GM23338 (cell line): ENCODE data around the gene GLRA1. TPM values are rescaled to one million over a fixed set of nuclear protein-coding genes. Genes with fewer than 3 reads are reported as not detected.

ENCODE experiments used
- ATAC-seq: fragments of 200-7000 bp; cut with Tn5 transposase; 3 replicates; pipeline ENCODE4 v1.9.1; 2020
- DNase-seq: peaks from one replicate; pipeline ENCODE4 v3.0.0-alpha.2; 2015; ENCODE audit warnings: low spot score
- H2AFZ ChIP-seq: fragments of 200-600 bp; sonication (generic); 2 replicates; pipeline ENCODE4 v1.8.0; 2016; ENCODE audit warnings: antibody characterized with exemption, mild to moderate bottlenecking, moderate library complexity
- H3F3A ChIP-seq: fragments of 200-600 bp; sonication (generic); replicated peaks from 2 replicates; pipeline ENCODE4 v1.8.0; 2017; ENCODE audit warnings: antibody characterized with exemption, mixed run types, low read depth
- H3K27ac ChIP-seq: fragments of 200-600 bp; sonication (generic); 2 replicates; pipeline ENCODE4 v1.6.1; 2016; ENCODE audit warnings: low read depth
- H3K27me3 ChIP-seq: fragments of 200-600 bp; sonication (generic); 2 replicates; pipeline ENCODE4 v1.8.0; 2016; ENCODE audit warnings: mild to moderate bottlenecking, mixed run types, moderate library complexity; ENCODE audit not compliant: insufficient read depth
- H3K36me3 ChIP-seq: fragments of 200-600 bp; sonication (generic); 2 replicates; pipeline ENCODE4 v1.8.0; 2016; ENCODE audit warnings: mild to moderate bottlenecking; ENCODE audit not compliant: insufficient read depth
- H3K4me1 ChIP-seq: fragments of 200-600 bp; sonication (generic); 2 replicates; pipeline ENCODE4 v1.8.0; 2016; ENCODE audit warnings: mild to moderate bottlenecking, moderate library complexity; ENCODE audit not compliant: insufficient read depth
- H3K4me2 ChIP-seq: fragments of 200-600 bp; sonication (generic); 2 replicates; pipeline ENCODE4 v1.7.1; 2017; ENCODE audit warnings: mixed run types
- H3K4me3 ChIP-seq: fragments of 200-600 bp; sonication (generic); 2 replicates; pipeline ENCODE4 v1.6.1; 2016; ENCODE audit warnings: mixed run types
- H3K79me2 ChIP-seq: fragments of 200-600 bp; sonication (generic); replicated peaks from 2 replicates; pipeline ENCODE4 v1.8.0; 2017; ENCODE audit warnings: mild to moderate bottlenecking; ENCODE audit not compliant: insufficient read depth
- H3K9me2 ChIP-seq: fragments of 200-600 bp; sonication (generic); 2 replicates; pipeline ENCODE4 v1.8.0; 2017; ENCODE audit not compliant: insufficient read depth
- H4K20me1 ChIP-seq: fragments of 200-600 bp; sonication (generic); replicated peaks from 2 replicates; pipeline ENCODE4 v1.8.0; 2017; ENCODE audit warnings: mild to moderate bottlenecking; ENCODE audit not compliant: insufficient read depth
- H3K27ac Mint-ChIP-seq: 2 replicates; pipeline ENCODE4 v1.8.0; 2020; ENCODE audit warnings: inconsistent platforms, mild to moderate bottlenecking, moderate library complexity, mixed read lengths
- H3K27me3 Mint-ChIP-seq: 3 replicates; pipeline ENCODE4 v1.8.0; 2022; ENCODE audit warnings: low read depth, mild to moderate bottlenecking, moderate library complexity, mixed read lengths, inconsistent platforms; ENCODE audit not compliant: insufficient read depth, poor library complexity
- H3K36me3 Mint-ChIP-seq: 3 replicates; pipeline ENCODE4 v1.8.0; 2021; ENCODE audit warnings: low read depth, mild to moderate bottlenecking, inconsistent platforms, moderate library complexity, mixed read lengths
- H3K4me1 Mint-ChIP-seq: 3 replicates; pipeline ENCODE4 v1.8.0; 2020; ENCODE audit warnings: mild to moderate bottlenecking, inconsistent platforms, mixed read lengths
- H3K4me3 Mint-ChIP-seq: 3 replicates; pipeline ENCODE4 v1.8.0; 2021; ENCODE audit warnings: moderate library complexity, mild to moderate bottlenecking, inconsistent platforms, mixed read lengths
- H3K9me3 Mint-ChIP-seq: 3 replicates; pipeline ENCODE4 v1.8.0; 2020; ENCODE audit warnings: moderate library complexity, mild to moderate bottlenecking, inconsistent platforms, mixed read lengths
- CREB1 ChIP-seq: fragments of 250-450 bp; sonication (Bioruptor Pico); IDR thresholded peaks from 2 replicates; pipeline ENCODE4 v1.5.0; 2020; ENCODE audit warnings: low read depth, mild to moderate bottlenecking, moderate library complexity
- CTCF ChIP-seq, 2 experiments: fragments of 200-600 bp in 1 of 2; sonication (generic) in 1 of 2; conservative IDR thresholded peaks; 2 replicates each; pipeline versions ENCODE4 v1.5.1 to v1.6.1; 2016 to 2017; ENCODE audit warnings: antibody characterized with exemption in 2 of 2, low read depth in 2 of 2, mild to moderate bottlenecking in 2 of 2, moderate library complexity in 1 of 2
- EZH2 ChIP-seq: fragments of 200-600 bp; sonication (generic); IDR thresholded peaks from one replicate; pipeline ENCODE4 v1.8.0; 2017; ENCODE audit warnings: antibody characterized with exemption, mild to moderate bottlenecking, low read depth; ENCODE audit not compliant: unreplicated experiment
- EZH2phosphoT487 ChIP-seq: fragments of 200-600 bp; sonication (generic); IDR thresholded peaks from one replicate; pipeline ENCODE4 v1.8.1; 2018; ENCODE audit warnings: antibody characterized with exemption; ENCODE audit not compliant: unreplicated experiment
- JUNB ChIP-seq: IDR thresholded peaks from one replicate; pipeline ENCODE4 v1.6.1; 2016; ENCODE audit warnings: antibody characterized with exemption; ENCODE audit not compliant: unreplicated experiment
- NANOG ChIP-seq: IDR thresholded peaks from 2 replicates; pipeline ENCODE4 v1.6.1; 2016; ENCODE audit warnings: antibody characterized with exemption, borderline replicate concordance
- STAT1 ChIP-seq: IDR thresholded peaks from one replicate; pipeline ENCODE4 v1.6.1; 2016; ENCODE audit warnings: antibody characterized with exemption; ENCODE audit not compliant: unreplicated experiment
- ZNF114 ChIP-seq: fragments of 250-450 bp; sonication (Bioruptor Pico); IDR thresholded peaks from 2 replicates; pipeline ENCODE4 v1.5.0; 2020; ENCODE audit warnings: mild to moderate bottlenecking, moderate library complexity
- ZNF331 ChIP-seq: fragments of 250-450 bp; sonication (Bioruptor Pico); IDR thresholded peaks from 2 replicates; pipeline ENCODE4 v1.5.0; 2020; ENCODE audit warnings: low read depth, mild to moderate bottlenecking, moderate library complexity
- polyA plus RNA-seq: library from polyadenylated mRNA; unstranded; fragments of >200 nt; fragmentation: Nextera tagmentation; extraction: Ambion mirVana; gene quantifications from 2 replicates; pipeline ENCODE4 v1.2.1, GENCODE V29; 2016
- total RNA-seq: library from RNA; depleted of rRNA; stranded (reverse); fragments of >200 nt; shearing (Covaris generic); gene quantifications from 2 replicates; pipeline ENCODE4 v1.2.3, GENCODE V29; 2014
- TF ChIP-seq, protein P1 (sequence below): IDR thresholded peaks from 2 replicates; pipeline ENCODE4 v1.6.1; 2016; ENCODE audit warnings: antibody characterized with exemption
- TF ChIP-seq, protein P2 (sequence below): IDR thresholded peaks from one replicate; pipeline ENCODE4 v1.6.1; 2018; ENCODE audit warnings: antibody characterized with exemption; ENCODE audit not compliant: unreplicated experiment

The GLRA1 gene
- total and polyA plus RNA-seq, 2 experiments from 2014 or later: not detected

GRCh38 chr5:151805414-151806223 lies 119.0 kb downstream of the GLRA1 start:
- no peaks in the 10 kb centered on the region for H3K9me2 ChIP-seq
- H3K4me2 ChIP-seq: no peak overlapping the region
- peaks cover 52% of the 10 kb centered on the region for H3K36me3 ChIP-seq
- no peaks in the 10 kb centered on the region for H3K9me3 Mint-ChIP-seq
- H2AFZ ChIP-seq: no peak overlapping the region
- peaks cover 92% of the 10 kb centered on the region for H3K79me2 ChIP-seq
- H3K4me1 Mint-ChIP-seq: no peaks in the 10 kb centered on the region
- TF ChIP-seq JUNB (no peak), ZNF331 (CRISPR knock-in tag) (no peak), CREB1 (CRISPR knock-in tag) (no peak), EZH2 (no peak), ZNF114 (CRISPR knock-in tag) (no peak), EZH2phosphoT487 (no peak), STAT1 (no peak)
- TF ChIP-seq, protein P1, sequence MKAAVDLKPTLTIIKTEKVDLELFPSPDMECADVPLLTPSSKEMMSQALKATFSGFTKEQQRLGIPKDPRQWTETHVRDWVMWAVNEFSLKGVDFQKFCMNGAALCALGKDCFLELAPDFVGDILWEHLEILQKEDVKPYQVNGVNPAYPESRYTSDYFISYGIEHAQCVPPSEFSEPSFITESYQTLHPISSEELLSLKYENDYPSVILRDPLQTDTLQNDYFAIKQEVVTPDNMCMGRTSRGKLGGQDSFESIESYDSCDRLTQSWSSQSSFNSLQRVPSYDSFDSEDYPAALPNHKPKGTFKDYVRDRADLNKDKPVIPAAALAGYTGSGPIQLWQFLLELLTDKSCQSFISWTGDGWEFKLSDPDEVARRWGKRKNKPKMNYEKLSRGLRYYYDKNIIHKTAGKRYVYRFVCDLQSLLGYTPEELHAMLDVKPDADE: no peak
- TF ChIP-seq, protein P2, sequence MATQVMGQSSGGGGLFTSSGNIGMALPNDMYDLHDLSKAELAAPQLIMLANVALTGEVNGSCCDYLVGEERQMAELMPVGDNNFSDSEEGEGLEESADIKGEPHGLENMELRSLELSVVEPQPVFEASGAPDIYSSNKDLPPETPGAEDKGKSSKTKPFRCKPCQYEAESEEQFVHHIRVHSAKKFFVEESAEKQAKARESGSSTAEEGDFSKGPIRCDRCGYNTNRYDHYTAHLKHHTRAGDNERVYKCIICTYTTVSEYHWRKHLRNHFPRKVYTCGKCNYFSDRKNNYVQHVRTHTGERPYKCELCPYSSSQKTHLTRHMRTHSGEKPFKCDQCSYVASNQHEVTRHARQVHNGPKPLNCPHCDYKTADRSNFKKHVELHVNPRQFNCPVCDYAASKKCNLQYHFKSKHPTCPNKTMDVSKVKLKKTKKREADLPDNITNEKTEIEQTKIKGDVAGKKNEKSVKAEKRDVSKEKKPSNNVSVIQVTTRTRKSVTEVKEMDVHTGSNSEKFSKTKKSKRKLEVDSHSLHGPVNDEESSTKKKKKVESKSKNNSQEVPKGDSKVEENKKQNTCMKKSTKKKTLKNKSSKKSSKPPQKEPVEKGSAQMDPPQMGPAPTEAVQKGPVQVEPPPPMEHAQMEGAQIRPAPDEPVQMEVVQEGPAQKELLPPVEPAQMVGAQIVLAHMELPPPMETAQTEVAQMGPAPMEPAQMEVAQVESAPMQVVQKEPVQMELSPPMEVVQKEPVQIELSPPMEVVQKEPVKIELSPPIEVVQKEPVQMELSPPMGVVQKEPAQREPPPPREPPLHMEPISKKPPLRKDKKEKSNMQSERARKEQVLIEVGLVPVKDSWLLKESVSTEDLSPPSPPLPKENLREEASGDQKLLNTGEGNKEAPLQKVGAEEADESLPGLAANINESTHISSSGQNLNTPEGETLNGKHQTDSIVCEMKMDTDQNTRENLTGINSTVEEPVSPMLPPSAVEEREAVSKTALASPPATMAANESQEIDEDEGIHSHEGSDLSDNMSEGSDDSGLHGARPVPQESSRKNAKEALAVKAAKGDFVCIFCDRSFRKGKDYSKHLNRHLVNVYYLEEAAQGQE: no peak
- no peaks in the 10 kb centered on the region for H3K27me3 Mint-ChIP-seq
- peaks cover 91% of the 10 kb centered on the region for H3K36me3 Mint-ChIP-seq
- peaks cover 43% of the 10 kb centered on the region for H4K20me1 ChIP-seq
- DNase-seq (no peak), ATAC-seq (no peak)
- no peak overlapping the region for H3K27ac Mint-ChIP-seq
- H3F3A ChIP-seq: no peaks in the 10 kb centered on the region; the same call in 1 of the 2 replicates
- H3K4me3 Mint-ChIP-seq: no peak overlapping the region
- H3K27me3 ChIP-seq: no peaks in the 10 kb centered on the region
- H3K4me3 ChIP-seq: no peak overlapping the region
- no peak overlapping the region for H3K27ac ChIP-seq
- H3K4me1 ChIP-seq: no peaks in the 10 kb centered on the region

- Histone ChIP-seq H4K20me1 (peaks cover 58% of the 10 kb centered on the region), H3K4me3 (no peak overlapping the region), H3K79me2 (peaks cover 99% of the 10 kb centered on the region), H3K4me1 (no peaks in the 10 kb centered on the region), H2AFZ (no peak overlapping the region), H3K27me3 (no peaks in the 10 kb centered on the region), H3K9me2 (no peaks in the 10 kb centered on the region), H3K36me3 (peaks cover 88% of the 10 kb centered on the region), H3F3A (peaks cover 3% of the 10 kb centered on the region; the same call in 1 of the 2 replicates), H3K4me2 (no peak overlapping the region), H3K27ac (no peak overlapping the region)
- H3K9me3 Mint-ChIP-seq: no peaks in the 10 kb centered on the region
- ATAC-seq (no peak), DNase-seq (no peak)
- H3K36me3 Mint-ChIP-seq: peaks cover 96% of the 10 kb centered on the region
- no peaks in the 10 kb centered on the region for H3K27me3 Mint-ChIP-seq
- no peak overlapping the region for H3K4me3 Mint-ChIP-seq
- no peak overlapping the region for H3K27ac Mint-ChIP-seq
- no peaks in the 10 kb centered on the region for H3K4me1 Mint-ChIP-seq
- TF ChIP-seq EZH2phosphoT487 (no peak), CREB1 (CRISPR knock-in tag) (no peak), CTCF (conservative IDR thresholded peaks at IDR 0.05; ENCODE audit: low read depth in 2 of 2) (no peak), NANOG (no peak)
- TF ChIP-seq, protein P2: no peak
Observed at GRCh38 chr5:151800532-151800931, 124.1 kb downstream of the GLRA1 start.
